H1 (cell line): ENCODE results near the gene MTMR10. TPM values are rescaled to one million over a fixed set of nuclear protein-coding genes. Genes with fewer than 3 reads are reported as not detected.

Experiments used
- ASH2L ChIP-seq: fragments of 200-600, 300-600 bp; sonication (generic); IDR thresholded peaks from one replicate; pipeline ENCODE4 v1.7.1; 2017; ENCODE audit warnings: low read length
- HDAC6 ChIP-seq: IDR thresholded peaks from one replicate; pipeline ENCODE4 v1.7.1; 2012; ENCODE audit warnings: low read depth, mild to moderate bottlenecking, inconsistent platforms, low read length, moderate library complexity
- MAX ChIP-seq: IDR thresholded peaks from 2 replicates; pipeline ENCODE4 v1.6.1; 2012; ENCODE audit warnings: inconsistent platforms
- NANOG ChIP-seq: IDR thresholded peaks from 2 replicates; pipeline ENCODE4 v1.6.1; 2011; ENCODE audit warnings: low read length, low read depth, mild to moderate bottlenecking, inconsistent platforms; ENCODE audit not compliant: insufficient read depth, poor library complexity, severe bottlenecking
- RBBP5 ChIP-seq: IDR thresholded peaks from 2 replicates; pipeline ENCODE4 v1.7.1; 2012; ENCODE audit warnings: low read depth, mild to moderate bottlenecking, inconsistent platforms, low read length, moderate library complexity, borderline replicate concordance
- SIX5 ChIP-seq: IDR thresholded peaks from 2 replicates; pipeline ENCODE4 v1.6.1; 2011; ENCODE audit warnings: mild to moderate bottlenecking, low read depth, low read length
- TAF7 ChIP-seq: optimal IDR thresholded peaks from 2 replicates; pipeline ENCODE3; 2011; ENCODE audit warnings: low read depth, mild to moderate bottlenecking, inconsistent platforms, low read length, moderate library complexity, borderline replicate concordance
- TCF12 ChIP-seq: IDR thresholded peaks from 2 replicates; pipeline ENCODE4 v1.6.1; 2011; ENCODE audit warnings: low read depth, mild to moderate bottlenecking, low read length
- ZNF274 ChIP-seq: IDR thresholded peaks from 2 replicates; pipeline ENCODE4 v1.7.0; 2012; ENCODE audit warnings: low read length, borderline replicate concordance; ENCODE audit errors: extremely low read depth
- polyA plus RNA-seq, 7 experiments: library from polyadenylated mRNA; depleted of rRNA in 3 of 7; stranded (reverse) in 5 of 7; unstranded in 2 of 7; fragments of >200 nt in 5 of 7; fragments of 200-250 nt in 2 of 7; gene quantifications; 1 replicate in 5 of 7; 2 replicates in 1 of 7; 4 replicates in 1 of 7; pipeline versions ENCODE4 v1.2.1 to v1.2.3, GENCODE V29; 2011 to 2013; ENCODE audit warnings: missing spikeins in 2 of 7, mixed read lengths in 2 of 7
- total RNA-seq: library from RNA; stranded (reverse); fragmentation: NEBNext Ultra II Directional; extraction: Animal tissue kit (Norgen Biotek cat#: 25700); gene quantifications from 2 replicates; pipeline ENCODE4 v1.2.1, GENCODE V29; 2021
- TF ChIP-seq, protein P1 (sequence below): fragments of 300-600 bp; sonication (generic); IDR thresholded peaks from 2 replicates; pipeline ENCODE4 v1.7.1; 2012; ENCODE audit warnings: low read length, moderate library complexity, mild to moderate bottlenecking, inconsistent platforms; ENCODE audit not compliant: insufficient replicate concordance

Gene MTMR10
- total and polyA plus RNA-seq, 2 of the 8 experiments (the other 6 are each of a cell fraction or from before 2014, with no cell fraction given), result 3.8 to 13.1 TPM

DNA sequence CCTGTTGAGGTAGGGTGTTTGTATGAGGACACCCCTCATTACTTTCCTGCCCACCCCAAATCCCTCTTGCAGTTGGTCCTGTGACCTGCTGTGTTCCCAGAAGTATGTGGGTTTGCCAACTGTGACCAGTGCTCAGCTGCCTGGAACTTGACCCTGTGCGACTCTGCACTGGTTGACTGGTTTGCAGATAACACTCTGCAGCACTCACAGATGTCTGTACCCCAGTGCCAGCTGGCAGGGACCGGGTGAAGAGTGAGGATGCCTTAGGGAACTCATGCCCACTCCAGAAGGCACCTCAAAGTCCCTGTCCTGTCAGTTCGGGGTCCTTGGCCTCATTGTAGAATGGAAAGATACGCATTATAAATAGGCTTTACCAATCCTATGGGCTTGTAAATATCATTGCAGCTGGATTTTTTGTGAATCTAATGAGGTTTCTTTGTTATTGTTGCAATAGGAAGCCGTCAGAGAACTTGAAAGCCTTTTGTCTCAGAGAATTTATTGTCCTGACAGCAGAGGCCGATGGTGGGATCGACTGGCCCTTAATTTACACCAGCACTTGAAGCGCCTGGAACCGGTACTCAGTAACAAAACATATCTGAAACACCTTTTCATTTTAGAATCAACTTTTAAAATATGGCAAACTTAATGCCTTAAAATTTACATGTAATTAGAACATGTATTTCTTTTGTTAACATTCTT lies 69.5 kb downstream of the MTMR10 start (continued):
- TF ChIP-seq, protein P1, sequence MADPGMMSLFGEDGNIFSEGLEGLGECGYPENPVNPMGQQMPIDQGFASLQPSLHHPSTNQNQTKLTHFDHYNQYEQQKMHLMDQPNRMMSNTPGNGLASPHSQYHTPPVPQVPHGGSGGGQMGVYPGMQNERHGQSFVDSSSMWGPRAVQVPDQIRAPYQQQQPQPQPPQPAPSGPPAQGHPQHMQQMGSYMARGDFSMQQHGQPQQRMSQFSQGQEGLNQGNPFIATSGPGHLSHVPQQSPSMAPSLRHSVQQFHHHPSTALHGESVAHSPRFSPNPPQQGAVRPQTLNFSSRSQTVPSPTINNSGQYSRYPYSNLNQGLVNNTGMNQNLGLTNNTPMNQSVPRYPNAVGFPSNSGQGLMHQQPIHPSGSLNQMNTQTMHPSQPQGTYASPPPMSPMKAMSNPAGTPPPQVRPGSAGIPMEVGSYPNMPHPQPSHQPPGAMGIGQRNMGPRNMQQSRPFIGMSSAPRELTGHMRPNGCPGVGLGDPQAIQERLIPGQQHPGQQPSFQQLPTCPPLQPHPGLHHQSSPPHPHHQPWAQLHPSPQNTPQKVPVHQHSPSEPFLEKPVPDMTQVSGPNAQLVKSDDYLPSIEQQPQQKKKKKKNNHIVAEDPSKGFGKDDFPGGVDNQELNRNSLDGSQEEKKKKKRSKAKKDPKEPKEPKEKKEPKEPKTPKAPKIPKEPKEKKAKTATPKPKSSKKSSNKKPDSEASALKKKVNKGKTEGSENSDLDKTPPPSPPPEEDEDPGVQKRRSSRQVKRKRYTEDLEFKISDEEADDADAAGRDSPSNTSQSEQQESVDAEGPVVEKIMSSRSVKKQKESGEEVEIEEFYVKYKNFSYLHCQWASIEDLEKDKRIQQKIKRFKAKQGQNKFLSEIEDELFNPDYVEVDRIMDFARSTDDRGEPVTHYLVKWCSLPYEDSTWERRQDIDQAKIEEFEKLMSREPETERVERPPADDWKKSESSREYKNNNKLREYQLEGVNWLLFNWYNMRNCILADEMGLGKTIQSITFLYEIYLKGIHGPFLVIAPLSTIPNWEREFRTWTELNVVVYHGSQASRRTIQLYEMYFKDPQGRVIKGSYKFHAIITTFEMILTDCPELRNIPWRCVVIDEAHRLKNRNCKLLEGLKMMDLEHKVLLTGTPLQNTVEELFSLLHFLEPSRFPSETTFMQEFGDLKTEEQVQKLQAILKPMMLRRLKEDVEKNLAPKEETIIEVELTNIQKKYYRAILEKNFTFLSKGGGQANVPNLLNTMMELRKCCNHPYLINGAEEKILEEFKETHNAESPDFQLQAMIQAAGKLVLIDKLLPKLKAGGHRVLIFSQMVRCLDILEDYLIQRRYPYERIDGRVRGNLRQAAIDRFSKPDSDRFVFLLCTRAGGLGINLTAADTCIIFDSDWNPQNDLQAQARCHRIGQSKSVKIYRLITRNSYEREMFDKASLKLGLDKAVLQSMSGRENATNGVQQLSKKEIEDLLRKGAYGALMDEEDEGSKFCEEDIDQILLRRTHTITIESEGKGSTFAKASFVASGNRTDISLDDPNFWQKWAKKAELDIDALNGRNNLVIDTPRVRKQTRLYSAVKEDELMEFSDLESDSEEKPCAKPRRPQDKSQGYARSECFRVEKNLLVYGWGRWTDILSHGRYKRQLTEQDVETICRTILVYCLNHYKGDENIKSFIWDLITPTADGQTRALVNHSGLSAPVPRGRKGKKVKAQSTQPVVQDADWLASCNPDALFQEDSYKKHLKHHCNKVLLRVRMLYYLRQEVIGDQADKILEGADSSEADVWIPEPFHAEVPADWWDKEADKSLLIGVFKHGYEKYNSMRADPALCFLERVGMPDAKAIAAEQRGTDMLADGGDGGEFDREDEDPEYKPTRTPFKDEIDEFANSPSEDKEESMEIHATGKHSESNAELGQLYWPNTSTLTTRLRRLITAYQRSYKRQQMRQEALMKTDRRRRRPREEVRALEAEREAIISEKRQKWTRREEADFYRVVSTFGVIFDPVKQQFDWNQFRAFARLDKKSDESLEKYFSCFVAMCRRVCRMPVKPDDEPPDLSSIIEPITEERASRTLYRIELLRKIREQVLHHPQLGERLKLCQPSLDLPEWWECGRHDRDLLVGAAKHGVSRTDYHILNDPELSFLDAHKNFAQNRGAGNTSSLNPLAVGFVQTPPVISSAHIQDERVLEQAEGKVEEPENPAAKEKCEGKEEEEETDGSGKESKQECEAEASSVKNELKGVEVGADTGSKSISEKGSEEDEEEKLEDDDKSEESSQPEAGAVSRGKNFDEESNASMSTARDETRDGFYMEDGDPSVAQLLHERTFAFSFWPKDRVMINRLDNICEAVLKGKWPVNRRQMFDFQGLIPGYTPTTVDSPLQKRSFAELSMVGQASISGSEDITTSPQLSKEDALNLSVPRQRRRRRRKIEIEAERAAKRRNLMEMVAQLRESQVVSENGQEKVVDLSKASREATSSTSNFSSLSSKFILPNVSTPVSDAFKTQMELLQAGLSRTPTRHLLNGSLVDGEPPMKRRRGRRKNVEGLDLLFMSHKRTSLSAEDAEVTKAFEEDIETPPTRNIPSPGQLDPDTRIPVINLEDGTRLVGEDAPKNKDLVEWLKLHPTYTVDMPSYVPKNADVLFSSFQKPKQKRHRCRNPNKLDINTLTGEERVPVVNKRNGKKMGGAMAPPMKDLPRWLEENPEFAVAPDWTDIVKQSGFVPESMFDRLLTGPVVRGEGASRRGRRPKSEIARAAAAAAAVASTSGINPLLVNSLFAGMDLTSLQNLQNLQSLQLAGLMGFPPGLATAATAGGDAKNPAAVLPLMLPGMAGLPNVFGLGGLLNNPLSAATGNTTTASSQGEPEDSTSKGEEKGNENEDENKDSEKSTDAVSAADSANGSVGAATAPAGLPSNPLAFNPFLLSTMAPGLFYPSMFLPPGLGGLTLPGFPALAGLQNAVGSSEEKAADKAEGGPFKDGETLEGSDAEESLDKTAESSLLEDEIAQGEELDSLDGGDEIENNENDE, result peak; percentile 85
- TF ChIP-seq ZNF274 (no peak), ASH2L (peak; percentile 45), TCF12 (no peak), TAF7 (no peak), SIX5 (no peak), HDAC6 (no peak), MAX (no peak), NANOG (peak; percentile 3), RBBP5 (no peak)
